ENCODE results near the gene TFEB. TPM values are rescaled to one million over a fixed set of nuclear protein-coding genes. Genes with fewer than 3 reads are reported as not detected.

Gene TFEB
- total and polyA plus RNA-seq, 10 of the 15 experiments (the other 5 are each of a cell fraction or from before 2014, with no cell fraction given), result 0.84 to 108 (median 60.8) TPM

GRCh38 chr6:41705996-41706835 lies 29.2 kb downstream of the TFEB start (continued):
- TF ChIP-seq CEBPZ (IDR thresholded peaks at IDR 0.05; ENCODE audit: low read depth, low read length) (no peak), RELB (IDR thresholded peaks at IDR 0.05; ENCODE audit: low read depth) (peak; percentile 93), PBX3 (IDR thresholded peaks at IDR 0.05; ENCODE audit: insufficient replicate concordance, low read depth, low read length) (peak; percentile 20), CEBPB (IDR thresholded peaks at IDR 0.05; ENCODE audit: borderline replicate concordance in 1 of 2, low read depth in 2 of 2, low read length in 2 of 2) (no peak), MAX (IDR thresholded peaks at IDR 0.05; ENCODE audit: low read depth, low read length) (peak; percentile 60; the same call in 1 of the 2 replicates), SMC3 (IDR thresholded peaks at IDR 0.05; ENCODE audit: borderline replicate concordance, low read length) (peak; percentile 66; the same call in 1 of the 2 replicates), RELA (IDR thresholded peaks at IDR 0.05; ENCODE audit: borderline replicate concordance, partially characterized antibody) (peak; percentile 94), MYB (IDR thresholded peaks at IDR 0.05; ENCODE audit: borderline replicate concordance, low read depth, low read length) (peak; percentile 18; the same call in 1 of the 2 replicates), MTA2 (IDR thresholded peaks at IDR 0.05; ENCODE audit: low read depth) (peak; percentile 93), HDAC6 (IDR thresholded peaks at IDR 0.05; ENCODE audit: unreplicated experiment) (peak; percentile 37), LARP7 (IDR thresholded peaks at IDR 0.05) (peak; percentile 81), ELK1 (IDR thresholded peaks at IDR 0.05; ENCODE audit: low read depth, low read length) (0 out of 2 replicates have a peak, but pooled peaks have one; percentile 12), PML (IDR thresholded peaks at IDR 0.05; ENCODE audit: low read length) (no peak), CHD2 (IDR thresholded peaks at IDR 0.05; ENCODE audit: borderline replicate concordance, low read depth, low read length) (peak; percentile 93), SPI1 (IDR thresholded peaks at IDR 0.05; ENCODE audit: borderline replicate concordance, insufficient read depth, low read depth, low read length) (peak; percentile 75), IKZF2 (IDR thresholded peaks at IDR 0.05) (peak; percentile 92 to 97), BCL11A (IDR thresholded peaks at IDR 0.05; ENCODE audit: low read depth, low read length) (peak; percentile 96), NR2F1 (conservative IDR thresholded peaks at IDR 0.05) (peak; percentile 87), ASH2L (IDR thresholded peaks at IDR 0.05; ENCODE audit: borderline replicate concordance, low read depth) (0 out of 2 replicates have a peak, but pooled peaks have one; percentile 78), CHD4 (IDR thresholded peaks at IDR 0.05) (0 out of 2 replicates have a peak, but pooled peaks have one; percentile 26)

Data from GM12878 (cell line).